Activated CD4-positive, CD25-positive, alpha-beta regulatory T cell treated with anti-CD3 and anti-CD28 coated beads, Interleukin-2, amount 50 U/mL, for 24 hours (primary cell): ENCODE measurements around the gene SUMO4.

Experiments used
- ATAC-seq, 2 donors: fragments of 150-1000 bp; cut with Tn5 transposase; one replicate each; pipeline ENCODE4 v1.10.0; 2021; ENCODE audit warnings: mild to moderate bottlenecking in 1 of 2, moderate library complexity in 1 of 2

Gene SUMO4

DNA sequence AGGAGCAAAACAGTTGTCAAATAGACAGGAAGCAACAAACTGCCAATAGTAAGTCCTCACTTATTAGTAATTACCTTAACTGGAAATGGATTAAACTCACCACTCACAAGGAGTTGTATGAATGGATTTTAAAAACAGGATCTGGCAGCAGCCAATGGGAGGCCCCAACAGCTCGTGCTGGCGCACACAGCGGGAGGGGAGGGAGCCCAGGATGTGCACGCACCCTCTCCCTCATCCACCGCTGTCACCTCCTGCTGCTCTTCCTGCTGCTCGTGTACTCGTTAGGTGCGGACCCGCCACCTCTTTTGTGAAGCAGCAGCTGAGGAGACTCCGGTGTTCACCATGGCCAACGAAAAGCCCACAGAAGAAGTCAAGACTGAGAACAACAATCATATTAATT lies at the start of gene SUMO4:
TSS of gene SUMO4 (plus strand) at position 213 of the 400 bp plus-strand sequence. CDS start at position 343, 130 bp downstream.
- no peak for ATAC-seq

DNA sequence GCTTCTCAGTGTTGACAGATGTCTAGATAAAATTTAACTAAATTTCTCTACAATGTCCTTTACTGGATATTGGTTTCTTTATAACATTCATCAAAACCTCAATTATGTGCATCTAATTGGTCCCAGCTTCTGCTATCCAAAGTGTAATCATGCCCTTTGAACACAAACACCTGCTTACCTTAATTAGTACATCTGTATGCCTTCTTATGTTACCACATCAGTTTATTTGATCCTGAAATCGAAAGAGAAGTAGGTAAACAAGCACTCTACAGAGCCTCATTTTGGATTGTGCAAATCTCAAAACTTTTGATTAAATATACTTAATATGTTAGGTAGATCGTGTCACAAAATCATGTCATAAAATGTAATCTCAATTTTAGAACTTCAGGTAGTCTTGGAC lies 46.1 kb upstream of the SUMO4 start:
- no peak for ATAC-seq

DNA sequence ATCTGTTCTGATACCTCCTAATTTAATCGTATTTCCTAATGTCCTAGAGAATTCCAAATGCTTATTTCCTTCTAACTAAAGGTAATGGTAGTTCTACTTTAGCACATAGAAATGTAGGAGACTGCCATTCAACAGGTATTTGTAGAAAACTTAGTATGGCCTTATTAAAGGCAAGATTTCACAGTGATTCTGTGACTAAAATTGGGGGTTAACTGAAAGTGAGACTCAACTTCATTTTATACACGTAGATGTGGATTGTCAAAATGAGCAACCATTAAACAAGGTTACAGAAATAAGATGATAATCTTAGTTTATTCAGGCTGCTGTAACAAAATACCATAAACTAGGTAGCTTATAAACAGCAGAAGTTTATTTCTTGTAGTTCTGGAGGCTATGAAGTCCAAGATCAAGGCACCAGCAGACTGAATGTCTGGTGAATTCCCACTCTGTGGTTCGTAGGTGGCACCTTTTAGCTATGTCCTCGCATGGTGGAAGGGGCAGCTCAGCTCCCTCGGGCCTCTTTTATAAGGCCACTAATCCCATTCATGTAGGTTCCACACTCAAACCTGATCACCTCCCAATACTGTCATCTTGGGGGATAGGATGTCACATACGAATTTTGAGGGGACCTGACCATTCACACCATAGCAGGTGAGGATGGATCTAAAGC lies 43.8 kb upstream of the SUMO4 start:
- ATAC-seq: peak; percentile 59 to 61

DNA sequence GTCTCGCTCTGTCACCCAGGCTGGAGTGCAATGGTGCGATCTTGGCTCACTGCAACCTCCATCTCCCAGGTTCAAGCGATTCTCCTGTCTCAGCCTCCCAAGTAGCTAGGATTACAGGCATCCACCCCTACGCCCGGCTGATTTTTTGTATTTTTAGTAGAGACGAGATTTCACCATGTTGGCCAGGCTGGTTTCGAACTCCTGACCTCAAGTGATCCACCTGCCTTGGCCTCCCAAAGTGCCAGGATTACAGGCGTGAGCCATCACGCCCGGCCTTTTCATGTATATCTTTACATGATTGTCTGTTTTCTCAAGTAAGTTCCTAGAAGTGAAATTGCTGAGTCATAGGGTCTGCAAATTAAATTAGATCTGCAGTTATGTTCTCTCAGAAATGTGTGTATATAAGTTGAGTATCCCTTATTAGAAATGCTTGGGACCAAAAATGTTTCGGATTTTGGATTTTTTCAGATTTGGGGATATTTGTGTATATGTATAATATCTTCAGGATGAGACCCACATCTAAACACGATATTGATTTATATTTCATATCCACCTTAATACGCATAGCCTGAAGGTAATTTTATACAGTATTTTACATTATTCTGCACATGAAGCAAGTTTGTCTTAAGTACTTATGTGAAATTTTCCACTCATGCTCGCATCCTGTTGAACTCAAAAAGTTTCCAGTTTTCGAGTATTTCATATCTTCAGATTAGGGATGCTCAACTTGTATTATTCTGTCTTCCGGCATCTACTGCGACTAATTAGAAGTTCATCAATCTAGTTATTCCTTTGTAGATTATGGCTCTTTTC lies 42.1 kb upstream of the SUMO4 start:
- ATAC-seq: peak; percentile 32 to 50

DNA sequence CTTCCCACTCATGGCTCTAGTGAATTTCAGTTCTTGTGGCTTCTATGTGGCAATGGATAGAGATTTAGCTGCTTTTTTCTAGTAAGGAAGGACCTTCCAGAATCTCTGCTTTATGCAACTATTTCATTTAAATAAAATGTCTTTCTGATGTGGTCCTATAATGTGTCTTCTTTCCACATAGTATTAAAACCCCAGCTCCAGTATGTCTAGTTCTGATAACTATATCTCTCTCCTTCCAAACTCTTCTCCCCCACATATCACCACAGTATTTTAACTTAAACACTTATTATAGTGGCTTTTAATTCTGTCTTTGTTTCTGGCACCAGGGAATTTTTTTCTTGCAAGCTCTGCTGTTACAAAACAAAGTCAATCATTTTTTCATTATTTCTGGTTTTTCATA lies 40.6 kb upstream of the SUMO4 start:
- ATAC-seq: no peak

DNA sequence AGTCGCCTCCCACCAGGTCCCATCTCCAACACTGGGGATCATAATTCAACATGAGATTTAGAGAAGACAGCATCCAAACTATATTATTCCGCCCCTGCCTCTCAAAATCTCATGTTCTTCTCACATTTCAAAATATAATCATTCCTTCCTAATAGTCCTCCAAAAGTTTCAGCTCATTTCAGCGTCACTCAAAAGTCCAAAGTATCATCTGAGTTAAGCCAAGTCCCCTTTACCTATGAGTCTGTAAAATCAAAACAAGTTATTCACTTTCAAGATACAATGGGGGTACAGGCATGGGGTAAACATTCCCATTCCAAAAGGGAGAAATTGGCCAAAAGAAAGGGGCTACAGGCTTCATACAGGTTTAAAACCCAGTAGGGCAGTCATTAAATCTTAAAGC lies 39.5 kb upstream of the SUMO4 start:
- no peak for ATAC-seq

DNA sequence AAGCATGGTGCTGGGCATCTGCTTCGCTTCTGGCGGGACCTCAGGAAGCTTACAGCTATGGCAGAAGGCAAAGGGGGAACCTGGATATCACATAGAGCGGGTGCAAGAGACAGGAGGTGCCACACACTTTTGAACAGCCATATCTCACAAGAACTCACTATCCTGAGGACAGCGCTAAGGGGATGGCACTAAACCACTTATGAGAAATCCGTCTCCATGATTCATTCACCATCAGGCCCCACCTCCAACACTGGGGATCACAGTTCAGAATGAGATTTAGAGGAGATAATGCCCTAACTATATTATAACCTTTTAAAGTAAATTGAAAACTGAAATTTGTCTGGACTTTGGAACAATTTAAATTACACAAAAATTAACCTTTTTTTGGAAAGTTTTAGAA lies 37.8 kb upstream of the SUMO4 start:
- peak; percentile 43 to 46 for ATAC-seq

DNA sequence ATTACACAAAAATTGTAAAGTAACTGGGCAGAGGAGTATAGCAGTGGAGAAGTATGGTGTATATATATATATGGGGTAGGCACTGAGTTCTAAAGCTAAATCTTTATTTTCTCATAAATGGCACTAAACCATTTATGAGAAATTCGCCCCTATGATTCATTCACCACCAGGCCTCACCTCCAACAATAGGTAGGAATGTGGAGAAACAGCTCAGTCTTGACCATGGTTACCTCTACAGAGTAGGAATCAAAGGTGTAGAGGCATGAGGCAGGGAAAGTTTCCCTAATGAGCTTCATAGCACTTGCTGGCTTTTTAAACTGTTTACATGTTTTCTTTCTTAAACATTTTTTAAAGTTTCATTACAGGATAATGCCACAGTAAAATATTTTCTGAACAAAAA lies 36.9 kb upstream of the SUMO4 start:
- peak; percentile 21 to 32 for ATAC-seq

DNA sequence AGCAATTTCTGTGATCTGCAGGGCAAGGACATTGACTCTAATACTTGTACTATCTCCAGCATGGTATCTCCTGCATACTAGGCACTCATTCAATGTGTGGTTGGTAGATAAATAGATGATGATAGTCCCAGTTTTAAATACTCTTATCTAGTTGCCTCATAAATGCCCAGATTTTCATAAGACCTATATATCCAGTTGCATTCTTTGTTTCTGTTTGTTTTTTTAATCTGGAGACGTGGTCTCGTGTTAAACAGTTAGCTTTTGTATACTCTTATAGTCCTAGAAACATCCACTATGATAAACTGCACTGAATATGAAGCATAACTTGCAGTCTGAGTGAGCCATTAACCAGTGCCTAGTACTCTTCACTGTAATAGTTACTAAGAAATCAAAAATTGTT lies 35.5 kb upstream of the SUMO4 start:
- ATAC-seq: no peak

DNA sequence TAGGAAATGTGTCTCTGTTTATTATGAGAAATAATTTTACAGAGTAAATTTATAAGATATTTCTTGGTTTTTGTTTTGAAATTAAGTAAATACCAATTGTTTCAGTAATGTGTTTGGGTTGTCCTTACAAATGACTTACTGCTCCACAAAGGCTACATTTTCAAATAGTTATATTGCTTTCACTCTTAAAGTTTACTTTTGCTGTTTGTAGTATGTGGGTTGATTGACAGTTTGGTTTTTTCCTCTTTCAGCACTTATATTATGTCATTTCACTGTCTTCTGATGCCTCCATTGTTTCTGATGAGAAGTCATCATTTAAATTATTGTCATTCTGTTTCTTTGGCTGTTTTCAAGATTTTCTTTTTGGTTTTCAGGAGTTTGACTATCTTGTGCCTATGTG lies 34.9 kb upstream of the SUMO4 start:
- ATAC-seq: peak in 1 of 2 donors; percentile 28

DNA sequence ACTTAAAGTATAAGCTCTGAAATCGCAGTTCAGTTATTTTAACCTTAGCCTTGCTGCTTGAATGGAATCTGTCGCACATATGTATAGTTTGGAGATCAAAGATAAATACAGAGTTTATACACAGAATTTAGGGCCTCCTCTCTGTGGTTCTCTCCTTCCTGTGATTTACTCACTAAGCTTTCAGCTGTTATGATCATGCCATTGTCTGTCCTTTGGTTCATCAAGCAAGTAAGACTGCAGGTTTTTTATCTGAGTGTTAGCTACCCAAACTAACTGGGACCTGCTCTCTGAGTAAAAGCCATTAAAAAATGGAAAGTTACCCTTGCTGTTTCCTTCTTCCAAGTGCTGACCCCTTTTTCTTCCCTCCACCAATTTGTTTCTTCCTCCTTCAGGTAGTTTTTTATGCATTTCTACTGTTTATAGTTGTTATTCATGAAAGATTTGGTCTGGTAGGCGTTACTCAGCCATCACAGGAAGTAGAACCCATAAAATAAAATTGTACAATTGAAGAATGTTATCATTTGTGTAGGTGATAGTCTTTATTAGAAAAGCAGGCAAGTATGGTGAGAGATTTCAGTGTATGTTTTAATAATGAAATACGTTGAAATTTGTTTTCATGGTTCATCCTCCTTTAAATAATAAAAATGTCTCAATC lies 33.7 kb upstream of the SUMO4 start:
- ATAC-seq: peak; percentile 44 to 60

DNA sequence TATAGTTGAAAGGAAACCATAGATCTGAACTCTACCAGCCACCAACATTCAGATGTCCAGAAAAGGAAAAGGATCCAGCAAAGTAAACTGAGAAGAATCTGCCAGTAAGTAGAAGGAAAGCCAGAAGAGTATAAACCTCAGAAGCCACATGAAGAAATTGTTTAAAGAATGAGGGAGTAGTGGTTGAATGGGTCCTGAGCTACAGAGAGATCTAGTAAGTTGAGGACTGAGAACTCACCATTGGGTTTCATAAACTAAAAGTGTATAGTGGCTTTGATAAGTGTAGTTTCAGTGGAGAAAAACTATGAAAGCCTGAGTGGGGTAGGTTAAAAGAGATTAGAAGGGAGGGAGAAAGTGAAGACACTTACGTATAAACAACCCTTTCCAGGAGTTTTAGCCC lies 32.0 kb upstream of the SUMO4 start:
- ATAC-seq: peak in 1 of 2 donors; percentile 57

DNA sequence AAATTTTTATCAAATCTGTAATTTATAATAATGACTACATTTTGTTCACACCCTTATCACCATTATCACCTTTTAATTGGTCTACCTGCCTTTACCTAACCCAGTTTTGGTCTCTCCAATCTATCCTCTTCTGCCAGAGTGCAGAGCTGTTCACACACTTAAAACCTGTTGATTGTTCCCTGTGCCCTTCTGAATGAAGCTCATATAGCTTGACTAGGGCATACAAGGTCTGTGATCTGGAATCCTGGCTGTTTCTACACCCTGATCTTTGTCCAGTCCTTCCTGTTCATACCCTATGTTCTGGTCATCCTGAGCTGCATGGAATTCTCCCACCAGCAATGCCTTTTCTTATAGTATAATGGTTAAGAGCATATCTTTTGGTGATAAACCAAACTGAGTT lies 28.9 kb upstream of the SUMO4 start:
- peak in 1 of 2 donors; percentile 6 for ATAC-seq

DNA sequence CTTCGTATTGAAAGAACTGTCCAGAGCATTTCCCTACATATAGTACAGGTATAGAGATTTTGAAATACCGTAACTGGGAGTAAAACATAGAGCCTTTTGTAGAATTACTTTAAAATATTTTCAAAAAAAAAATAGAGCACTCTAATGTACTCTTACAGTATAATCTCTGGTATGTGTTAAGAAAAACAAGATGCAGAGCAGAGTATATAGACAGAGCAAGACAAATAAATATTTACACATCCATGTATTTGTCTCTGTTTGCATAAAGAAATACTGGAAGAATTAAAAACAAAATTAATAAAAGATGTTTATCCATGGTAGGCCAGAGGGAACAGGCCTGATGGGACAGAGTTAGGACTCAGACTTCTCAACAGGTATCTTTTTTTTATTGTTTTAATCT lies 28.0 kb upstream of the SUMO4 start:
- no peak for ATAC-seq

DNA sequence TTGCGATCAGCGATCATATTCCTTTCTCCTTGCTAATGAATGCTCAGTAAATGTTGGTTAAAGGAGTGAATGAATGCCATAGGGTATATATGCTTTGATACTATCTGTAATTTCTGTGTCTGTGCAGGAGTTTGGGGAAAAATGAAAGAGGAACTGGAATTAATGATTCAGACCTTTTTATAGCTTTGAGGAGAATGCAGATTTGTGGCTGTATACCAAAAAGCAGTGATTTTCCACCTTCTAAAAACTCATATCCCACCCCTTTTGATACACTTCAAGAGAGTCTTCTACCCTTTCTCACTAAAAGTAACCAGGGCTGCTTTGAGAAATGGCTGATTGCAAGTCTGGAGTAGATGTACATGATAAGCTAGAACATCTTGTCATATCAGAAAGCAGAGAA lies 26.6 kb upstream of the SUMO4 start:
- no peak for ATAC-seq

DNA sequence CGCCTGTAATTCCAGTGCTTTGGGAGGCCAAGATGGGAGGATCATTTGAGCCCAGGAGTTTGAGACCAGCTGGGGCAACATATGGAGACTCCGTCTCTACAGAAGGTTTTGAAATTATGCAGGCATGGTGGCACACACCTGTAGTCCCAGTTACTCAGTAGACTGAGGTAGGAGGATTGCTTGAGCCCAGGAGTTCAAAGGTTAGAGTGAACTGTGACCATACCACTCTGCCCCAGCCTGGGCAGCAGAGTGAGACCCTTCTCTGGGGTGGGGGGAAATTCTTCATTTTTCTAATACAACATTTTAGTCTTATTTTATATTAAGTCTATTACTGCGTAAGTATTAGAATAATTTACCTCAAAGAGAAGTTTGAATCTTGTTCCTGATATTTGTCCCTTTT lies 20.1 kb upstream of the SUMO4 start:
- ATAC-seq: no peak

DNA sequence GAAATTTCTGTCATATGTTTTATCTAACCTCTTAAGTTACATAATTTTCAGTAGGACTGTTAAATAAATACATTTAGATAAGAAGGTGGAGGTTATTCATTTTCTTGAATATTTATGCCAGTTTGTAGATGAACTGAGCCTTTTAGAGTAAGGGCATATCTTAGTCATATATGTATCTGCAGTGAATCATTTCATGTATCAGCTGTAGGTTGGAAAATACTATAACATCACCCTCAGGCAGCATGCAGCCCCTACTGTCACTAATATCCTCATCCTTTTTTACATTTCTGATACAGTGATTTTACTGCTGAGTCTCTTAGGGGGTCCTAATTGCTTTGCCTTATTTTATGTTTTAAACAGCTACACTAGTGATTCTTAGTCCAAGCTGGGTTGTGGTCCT lies 19.5 kb upstream of the SUMO4 start:
- peak; percentile 99 for ATAC-seq

DNA sequence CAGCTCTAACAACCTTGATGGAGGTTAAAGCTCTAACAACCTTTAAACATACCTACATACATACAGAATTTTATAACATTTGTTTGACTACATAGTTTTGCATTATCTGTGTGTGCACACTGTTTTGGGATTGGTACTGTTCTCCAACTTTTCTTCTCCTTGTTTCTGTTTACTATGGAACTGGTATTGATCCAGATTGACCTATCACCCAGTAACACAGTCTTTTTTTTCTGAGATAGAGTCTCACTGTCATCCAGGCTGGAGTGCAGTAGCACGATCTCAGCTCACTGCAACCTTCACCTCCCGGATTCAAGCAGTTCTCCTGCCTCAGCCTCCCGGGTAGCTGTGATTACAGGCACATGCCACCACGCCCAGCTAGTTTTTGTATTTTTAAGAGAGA lies 16.7 kb upstream of the SUMO4 start:
- no peak for ATAC-seq

DNA sequence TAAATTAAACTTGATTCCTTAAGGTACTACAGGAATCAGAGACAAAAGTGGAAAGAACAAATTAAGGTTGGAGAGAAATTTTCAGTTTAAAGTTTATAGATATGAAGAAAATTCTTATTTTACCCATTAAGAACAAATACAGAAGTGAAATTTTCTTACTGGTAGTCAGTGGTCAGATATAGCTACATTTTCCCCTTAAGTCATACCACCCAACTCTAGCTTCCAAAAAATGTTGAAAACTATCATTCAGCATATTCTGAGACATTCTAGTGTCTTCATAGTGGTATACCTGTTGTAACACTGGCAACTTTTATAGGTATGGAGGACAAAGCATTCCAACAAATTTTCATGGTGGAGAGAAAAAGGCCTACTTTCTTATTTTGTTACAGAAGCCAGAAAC lies 15.6 kb upstream of the SUMO4 start:
- ATAC-seq: no peak

DNA sequence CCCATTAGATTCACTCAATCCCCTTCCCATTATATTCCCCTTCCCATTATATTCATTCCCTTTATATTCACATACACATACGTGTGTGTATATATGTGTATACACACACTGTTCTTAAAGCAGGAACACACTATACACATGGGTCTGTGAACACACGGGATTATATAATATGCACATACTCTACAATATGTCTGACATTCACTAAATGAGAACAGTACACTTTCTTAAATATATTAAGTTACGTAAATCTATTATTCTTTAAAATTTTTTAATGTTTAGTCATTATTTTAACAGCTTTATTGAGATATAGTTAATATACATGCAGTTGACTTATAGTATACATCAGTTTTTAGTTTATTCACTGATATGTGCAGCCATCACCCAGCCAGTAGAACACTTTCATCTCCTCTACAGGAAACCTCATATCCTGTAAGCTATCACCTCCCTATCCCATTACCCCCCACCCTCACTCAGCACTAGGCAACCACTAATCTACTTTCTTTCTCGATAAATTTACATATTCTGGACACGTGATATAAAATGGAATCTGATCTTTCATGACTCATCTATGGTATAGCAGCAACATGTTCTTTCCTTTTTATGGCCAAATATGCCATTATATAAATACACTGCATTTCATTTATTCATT lies 13.9 kb upstream of the SUMO4 start:
- ATAC-seq: peak in 1 of 2 donors; percentile 21

DNA sequence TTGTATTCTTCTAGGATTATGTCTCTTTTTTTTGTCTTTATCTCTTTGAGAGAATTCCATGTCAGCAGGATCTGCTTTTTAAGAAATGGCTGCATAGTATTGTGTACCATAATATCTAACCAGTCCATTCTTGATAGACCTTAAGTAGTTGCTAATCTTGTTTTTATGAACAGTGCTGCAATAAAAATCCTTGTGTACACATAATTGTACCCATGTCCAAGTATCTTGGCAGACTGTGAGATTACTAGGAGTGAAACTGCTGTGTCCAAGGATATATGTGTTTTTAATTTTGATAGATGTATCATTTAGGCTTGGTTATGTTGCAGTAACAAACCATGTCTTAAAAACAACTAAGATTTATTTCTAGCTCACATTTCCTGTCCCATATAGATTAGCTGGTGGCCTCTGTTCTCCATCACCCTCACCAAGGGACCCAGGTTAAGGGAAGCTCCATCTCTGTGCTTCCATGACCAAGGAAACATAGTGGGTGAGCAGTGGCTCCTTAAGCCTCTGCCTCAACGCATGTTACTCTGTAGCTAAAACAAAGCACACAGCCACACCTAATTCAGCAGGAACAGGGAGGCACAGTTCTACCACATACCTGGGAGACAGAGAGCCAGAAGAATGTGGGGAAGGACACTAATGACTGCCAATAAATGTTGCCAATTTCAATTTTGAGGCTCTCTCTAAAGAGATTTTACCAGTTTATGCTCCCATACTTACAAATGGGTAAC lies 12.1 kb upstream of the SUMO4 start:
- no peak for ATAC-seq

DNA sequence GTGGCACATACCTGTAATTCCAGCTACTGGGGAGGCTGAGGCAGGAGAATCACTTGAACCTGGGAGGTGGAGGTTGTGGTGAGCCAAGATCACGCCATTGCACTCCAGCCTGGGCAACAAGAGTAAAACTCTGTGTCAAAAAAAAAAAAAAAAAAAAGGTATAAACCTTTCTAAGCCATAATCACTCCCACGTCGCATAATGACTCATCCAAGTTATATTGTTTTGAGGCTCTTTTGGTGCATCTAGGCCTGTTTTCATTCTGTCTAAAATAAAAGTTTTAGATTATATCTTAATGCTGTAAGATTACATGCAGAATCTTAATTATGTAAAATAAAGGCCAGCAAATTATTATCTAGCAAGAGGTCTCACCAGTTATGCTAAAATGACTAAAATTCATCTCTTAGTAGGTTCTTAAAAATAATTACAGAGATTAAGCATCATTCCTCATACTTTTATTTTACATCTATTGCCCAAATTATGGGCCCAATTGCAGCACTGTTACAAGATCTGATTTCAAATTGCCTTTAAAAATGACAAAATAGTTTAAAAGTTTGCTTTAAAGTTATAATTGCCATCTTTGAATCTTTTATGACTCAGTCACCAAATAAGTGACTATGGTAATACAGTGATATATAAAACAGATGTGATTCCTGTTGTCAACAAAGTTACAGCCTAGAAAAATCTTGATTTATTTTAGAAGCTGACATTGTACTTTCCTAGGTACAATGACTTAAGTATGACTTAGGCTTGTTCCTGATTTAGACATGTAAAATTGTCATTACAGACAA lies 10.4 kb upstream of the SUMO4 start:
- ATAC-seq: peak; percentile 22 to 53
